ENCODE results near the gene TRAF2.

Gene TRAF2

DNA sequence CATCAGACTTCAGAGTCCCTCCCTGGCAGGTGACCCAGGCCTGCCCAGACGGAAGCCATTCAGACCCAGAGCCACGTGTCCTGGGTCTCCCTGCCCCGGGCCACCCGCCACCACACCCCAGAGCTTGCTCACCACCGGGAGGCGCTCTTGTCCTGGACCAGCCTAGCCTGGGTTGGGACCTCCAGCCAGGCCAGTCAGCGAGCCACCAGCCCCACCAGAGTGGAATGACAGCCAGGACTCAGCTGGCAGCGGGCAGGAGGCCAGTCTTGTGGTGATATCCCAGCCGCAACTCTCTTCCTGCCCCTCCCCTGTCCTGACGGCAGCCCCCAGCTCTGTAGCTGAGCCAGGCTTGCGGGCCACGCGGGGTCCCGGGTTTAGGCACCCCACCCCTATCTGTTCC, 89.3 kb downstream of the TRAF2 start:
- no peaks in the 10 kb centered on the region for H3K27me3 Mint-ChIP-seq (ENCODE audit: low read depth)
- TF ChIP-seq, protein P1, sequence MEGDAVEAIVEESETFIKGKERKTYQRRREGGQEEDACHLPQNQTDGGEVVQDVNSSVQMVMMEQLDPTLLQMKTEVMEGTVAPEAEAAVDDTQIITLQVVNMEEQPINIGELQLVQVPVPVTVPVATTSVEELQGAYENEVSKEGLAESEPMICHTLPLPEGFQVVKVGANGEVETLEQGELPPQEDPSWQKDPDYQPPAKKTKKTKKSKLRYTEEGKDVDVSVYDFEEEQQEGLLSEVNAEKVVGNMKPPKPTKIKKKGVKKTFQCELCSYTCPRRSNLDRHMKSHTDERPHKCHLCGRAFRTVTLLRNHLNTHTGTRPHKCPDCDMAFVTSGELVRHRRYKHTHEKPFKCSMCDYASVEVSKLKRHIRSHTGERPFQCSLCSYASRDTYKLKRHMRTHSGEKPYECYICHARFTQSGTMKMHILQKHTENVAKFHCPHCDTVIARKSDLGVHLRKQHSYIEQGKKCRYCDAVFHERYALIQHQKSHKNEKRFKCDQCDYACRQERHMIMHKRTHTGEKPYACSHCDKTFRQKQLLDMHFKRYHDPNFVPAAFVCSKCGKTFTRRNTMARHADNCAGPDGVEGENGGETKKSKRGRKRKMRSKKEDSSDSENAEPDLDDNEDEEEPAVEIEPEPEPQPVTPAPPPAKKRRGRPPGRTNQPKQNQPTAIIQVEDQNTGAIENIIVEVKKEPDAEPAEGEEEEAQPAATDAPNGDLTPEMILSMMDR (IDR thresholded peaks at IDR 0.05; ENCODE audit: unreplicated experiment in 3 of 3) = no peak
- H3K4me1 Mint-ChIP-seq = no peaks in the 10 kb centered on the region

More for the DNA sequence above, 89.3 kb downstream of the TRAF2 start:
- Mint-ChIP-seq H3K27ac (no peak overlapping the region), H3K9me3 (no peaks in the 10 kb centered on the region), H3K4me3 (no peak overlapping the region), H3K36me3 (ENCODE audit: low read depth) (no peaks in the 10 kb centered on the region)
